Stimulated activated CD4-positive, alpha-beta T cell treated with anti-CD3 and anti-CD28 coated beads, Interleukin-4, amount 100 ng/mL, for 1 hour (primary cell): ENCODE measurements around the gene DLX2.

Source experiments
- DNase-seq: peaks from one replicate; pipeline ENCODE4 v3.0.0-alpha.2; 2020

Gene DLX2

GRCh38 chr2:172093416-172094293 lies 9.0 kb downstream of the DLX2 start:
- no peak for DNase-seq

DNA sequence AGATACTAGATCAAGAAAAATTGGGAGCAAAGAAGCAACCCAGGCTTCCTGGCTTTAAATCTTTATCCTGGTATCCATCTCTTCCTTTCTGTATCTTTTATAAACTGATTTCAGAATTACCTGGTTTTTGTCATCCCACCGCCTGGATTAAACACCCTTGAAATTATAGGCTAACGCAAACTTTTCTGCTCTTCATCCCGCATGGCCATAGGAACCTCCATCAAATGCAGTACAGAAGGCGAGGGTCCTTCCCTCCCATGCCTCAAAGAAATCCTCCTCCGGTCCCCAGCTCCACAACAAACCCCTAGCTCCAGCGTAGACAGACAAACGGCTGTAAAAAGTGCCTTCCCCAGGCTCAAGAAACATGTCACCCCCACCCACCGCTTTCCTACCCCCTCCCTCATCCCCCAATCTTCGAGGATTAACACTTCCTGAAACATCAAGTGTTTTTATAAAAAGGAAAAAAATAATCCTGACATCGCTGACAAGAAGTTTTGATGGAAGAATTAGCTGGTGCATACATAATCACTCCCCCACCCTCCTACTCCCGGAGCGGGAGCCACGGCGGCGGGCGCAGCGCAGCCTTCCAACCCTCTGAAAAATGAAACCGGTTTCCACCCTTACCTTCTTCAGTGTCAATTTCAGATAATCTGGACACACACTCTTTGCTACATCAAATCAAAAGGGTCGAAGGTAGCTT lies 9.8 kb downstream of the DLX2 start:
- no peak for DNase-seq

GRCh38 chr2:172091761-172092566 lies 10.7 kb downstream of the DLX2 start:
- DNase-seq, result no peak

- DNase-seq, result no peak
These were observed 11.6 kb downstream of the DLX2 start for GRCh38 chr2:172091000-172091641.

GRCh38 chr2:172090044-172090961 lies 12.4 kb downstream of the DLX2 start:
- no peak for DNase-seq

DNA sequence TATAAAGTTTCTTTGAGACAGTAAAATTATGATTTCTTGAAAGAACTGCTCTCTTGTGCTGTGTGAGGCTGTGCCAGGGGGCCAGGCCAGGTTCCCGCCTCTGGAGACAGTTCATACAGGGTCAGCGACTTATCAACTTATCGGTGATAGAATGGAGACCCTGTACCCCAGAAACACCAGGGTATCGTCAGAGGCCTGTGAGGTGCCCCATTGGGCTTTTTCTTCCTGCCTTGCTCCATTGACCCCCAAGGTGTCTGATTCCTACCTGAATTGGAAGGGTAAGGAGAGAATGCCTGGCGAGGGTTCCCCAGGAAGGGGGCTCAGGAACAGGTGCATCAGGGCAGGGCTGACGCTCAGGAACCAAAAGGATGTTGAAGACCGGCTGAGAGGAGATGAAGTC lies 13.1 kb downstream of the DLX2 start:
- DNase-seq, result no peak

- DNase-seq, result no peak
These were observed 13.6 kb downstream of the DLX2 start for GRCh38 chr2:172089005-172089504.

DNA sequence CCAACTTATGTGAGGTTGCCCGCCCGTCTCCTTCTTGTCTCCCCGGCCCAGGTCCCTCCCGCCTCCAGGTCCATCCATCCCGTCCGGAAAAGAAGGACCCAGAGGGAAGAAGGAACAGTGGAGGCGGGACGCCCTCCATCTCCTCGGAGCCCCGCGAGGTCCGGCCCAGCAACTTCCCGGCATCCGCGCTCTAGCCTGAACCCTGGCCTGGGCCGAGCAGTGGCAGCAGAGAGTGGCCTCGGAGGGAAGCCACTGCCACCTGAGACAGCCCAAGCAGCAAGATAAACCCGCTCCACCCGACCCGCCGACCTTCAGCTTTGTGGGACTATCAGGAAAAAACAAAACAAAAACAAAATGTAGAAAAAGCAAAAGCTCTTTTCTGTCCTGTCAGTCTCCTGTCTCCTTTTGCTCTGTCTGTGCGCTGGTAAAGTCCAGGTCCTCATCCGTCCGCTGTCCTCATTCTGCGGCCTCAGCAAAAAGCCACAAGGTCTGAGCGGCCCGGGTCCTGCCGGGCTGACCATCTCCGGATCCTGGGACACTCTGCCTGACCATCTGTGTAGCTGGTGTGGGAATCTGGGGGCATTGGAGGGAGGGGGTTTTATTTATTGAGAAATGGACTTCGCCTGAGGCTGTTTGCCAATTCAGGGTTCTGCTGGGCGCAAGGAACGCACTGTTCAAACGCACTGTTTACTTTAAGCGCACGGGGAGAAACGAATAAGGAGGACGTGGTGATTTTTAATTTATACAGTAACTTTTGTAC lies 14.3 kb downstream of the DLX2 start:
- no peak for DNase-seq

DNA sequence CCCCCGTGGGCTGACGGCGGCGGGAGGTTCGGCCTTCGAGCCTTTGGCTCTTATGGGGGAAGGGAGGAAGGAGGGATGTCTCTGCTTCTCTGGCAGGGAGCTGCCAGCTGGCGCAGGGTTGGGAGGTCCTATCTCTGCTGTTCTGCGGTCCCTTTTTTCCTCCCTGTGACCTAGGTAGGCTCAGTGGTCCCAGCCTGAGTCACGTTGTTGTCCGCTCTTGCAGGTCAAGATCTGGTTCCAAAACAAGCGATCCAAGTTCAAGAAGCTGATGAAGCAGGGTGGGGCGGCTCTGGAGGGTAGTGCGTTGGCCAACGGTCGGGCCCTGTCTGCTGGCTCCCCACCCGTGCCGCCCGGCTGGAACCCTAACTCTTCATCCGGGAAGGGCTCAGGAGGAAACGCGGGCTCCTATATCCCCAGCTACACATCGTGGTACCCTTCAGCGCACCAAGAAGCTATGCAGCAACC lies 14.9 kb downstream of the DLX2 start:
- no peak for DNase-seq

DNA sequence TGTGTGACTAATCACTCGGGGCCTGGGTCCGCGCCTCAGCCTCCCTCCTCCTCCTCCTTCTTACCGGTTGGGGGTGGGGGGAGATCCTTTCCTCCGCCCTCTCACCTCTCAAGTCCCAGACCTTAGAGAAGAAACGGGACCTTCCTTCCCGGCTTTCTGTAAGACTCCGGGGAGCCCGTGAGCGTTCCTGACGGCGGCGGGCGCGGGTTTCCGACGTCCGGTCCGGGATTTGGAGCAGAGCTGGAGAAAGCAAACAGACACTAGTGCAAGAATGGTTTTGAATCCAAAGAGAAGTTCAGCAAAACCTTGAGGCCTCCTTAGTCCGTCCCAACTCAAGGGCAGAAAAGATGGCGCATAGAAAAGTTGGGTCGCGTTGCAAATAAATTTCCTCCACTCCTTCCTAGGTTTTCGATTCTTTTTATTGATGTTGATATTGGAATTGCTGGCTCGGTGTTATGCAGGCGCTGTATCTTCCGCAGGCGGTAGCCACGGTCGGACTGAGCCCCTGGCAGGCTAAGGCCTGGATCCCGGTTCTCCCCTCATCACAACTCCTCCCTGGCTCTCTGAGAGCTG lies 15.4 kb downstream of the DLX2 start:
- DNase-seq, result no peak

- DNase-seq, result peak; percentile 61
These were observed 16.2 kb downstream of the DLX2 start for GRCh38 chr2:172086241-172087206.

DNA sequence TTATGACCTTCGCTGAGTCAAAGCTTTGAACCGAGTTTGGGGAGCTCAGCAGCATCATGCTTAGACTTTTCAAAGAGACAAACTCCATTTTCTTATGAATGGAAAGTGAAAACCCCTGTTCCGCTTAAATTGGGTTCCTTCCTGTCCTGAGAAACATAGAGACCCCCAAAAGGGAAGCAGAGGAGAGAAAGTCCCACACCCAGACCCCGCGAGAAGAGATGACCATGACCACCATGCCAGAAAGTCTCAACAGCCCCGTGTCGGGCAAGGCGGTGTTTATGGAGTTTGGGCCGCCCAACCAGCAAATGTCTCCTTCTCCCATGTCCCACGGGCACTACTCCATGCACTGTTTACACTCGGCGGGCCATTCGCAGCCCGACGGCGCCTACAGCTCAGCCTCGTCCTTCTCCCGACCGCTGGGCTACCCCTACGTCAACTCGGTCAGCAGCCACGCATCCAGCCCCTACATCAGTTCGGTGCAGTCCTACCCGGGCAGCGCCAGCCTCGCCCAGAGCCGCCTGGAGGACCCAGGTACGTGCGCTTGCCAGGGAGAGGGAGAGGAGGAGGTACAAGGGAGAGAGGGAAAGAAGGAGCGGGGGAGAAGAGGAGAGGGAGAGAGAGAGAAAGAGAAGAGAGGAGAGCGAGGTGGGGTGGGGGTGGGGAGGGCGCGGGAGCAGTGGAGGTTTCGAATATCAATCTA lies 17.1 kb downstream of the DLX2 start, which contains the start of gene DLX1:
Gene DLX1, plus strand, starts transcription at position 48 of the 700 bp plus-strand sequence. Its CDS starts 171 bp downstream, at position 219.
- DNase-seq, result no peak

- no peak for DNase-seq
These were observed 17.8 kb downstream of the DLX2 start for GRCh38 chr2:172084645-172085459.

- no peak for DNase-seq
These were observed 18.4 kb downstream of the DLX2 start for GRCh38 chr2:172084395-172084644.

GRCh38 chr2:172083628-172084394 lies 18.9 kb downstream of the DLX2 start:
- DNase-seq, result no peak

DNA sequence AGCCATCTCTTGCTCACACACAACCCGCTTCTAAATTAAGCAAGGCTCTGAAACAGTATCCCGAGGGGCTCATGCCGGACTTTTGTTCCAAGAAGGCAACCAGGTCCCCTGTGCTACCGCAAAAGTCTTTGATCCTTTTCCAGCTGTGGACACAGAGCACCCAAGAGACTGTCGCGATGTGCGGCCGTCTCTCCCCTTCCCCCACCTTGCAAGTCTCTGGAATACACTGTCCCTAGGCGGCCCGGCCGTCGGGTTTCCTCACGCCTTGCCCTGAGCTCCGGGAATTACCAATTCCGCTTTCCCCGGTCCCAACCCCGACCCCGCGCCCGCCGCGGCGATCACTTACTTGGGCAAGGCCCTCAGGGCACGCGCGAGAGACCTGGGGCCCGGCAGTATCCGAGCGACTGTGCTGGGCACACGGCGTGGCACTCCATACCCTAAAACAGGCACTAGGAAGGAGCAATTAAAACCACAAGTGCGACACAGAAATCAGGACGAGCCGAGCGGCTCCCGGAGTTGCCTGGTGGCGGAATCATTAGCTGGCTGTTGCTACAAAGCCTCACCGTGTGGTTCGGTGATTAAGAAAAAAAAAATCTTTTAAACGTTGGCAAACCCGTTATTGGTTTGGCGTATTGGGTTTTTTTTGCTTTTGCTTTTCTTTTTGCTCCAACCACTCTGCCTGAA lies 19.6 kb downstream of the DLX2 start:
- DNase-seq, result no peak
